ENCODE measurements around the gene GABRB3. TPM values are rescaled to one million over a fixed set of nuclear protein-coding genes. Genes with fewer than 3 reads are reported as not detected.

The GABRB3 gene
- polyA plus RNA-seq, 3 donors = not detected

DNA sequence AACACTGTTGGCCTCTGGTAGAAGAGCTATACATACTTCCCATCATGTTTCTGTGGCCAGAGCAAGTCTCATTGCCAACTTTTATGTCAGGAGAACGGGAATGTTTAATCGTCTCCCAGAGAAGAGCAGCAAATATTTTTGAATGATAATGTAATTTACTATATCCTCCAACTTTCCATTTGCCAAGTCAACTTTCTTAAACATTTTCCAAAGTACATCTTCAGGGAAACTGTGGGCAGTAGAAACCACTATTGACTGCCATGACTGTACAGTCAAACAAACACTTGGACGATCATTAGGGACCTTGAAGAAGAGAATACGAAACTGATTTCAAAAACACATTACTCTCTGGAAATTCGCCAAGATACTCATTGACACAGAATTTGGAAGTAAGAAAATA lies 201.5 kb downstream of the GABRB3 start:
- Histone ChIP-seq H2AFZ (ENCODE audit: insufficient read depth, low read depth, low read length, poor library complexity, severe bottlenecking) (no peak overlapping the region), H3K27ac (ENCODE audit: low read depth in 1 of 2, low read length in 2 of 2) (no peak overlapping the region), H3K4me1 (ENCODE audit: control insufficient read depth in 1 of 2, insufficient read depth in 2 of 2, low read length in 2 of 2) (no peaks in the 10 kb centered on the region), H3K4me3 (replicated peaks in 1 of 3; ENCODE audit: low read depth in 2 of 3, low read length in 3 of 3) (no peak overlapping the region), H3K4me2 (replicated peaks; ENCODE audit: extremely low read depth, low read length, poor library complexity, severe bottlenecking) (no peak overlapping the region), H3K79me2 (ENCODE audit: insufficient read depth, low read length) (no peaks in the 10 kb centered on the region), H3K36me3 (replicated peaks in 1 of 2; ENCODE audit: control insufficient read depth in 1 of 2, insufficient read depth in 2 of 2, low read length in 2 of 2) (no peaks in the 10 kb centered on the region), H4K20me1 (ENCODE audit: insufficient read depth, low read length) (no peaks in the 10 kb centered on the region), H3K27me3 (ENCODE audit: control insufficient read depth in 2 of 2, insufficient read depth in 2 of 2, low read length in 2 of 2) (no peaks in the 10 kb centered on the region), H3K9me3 (replicated peaks in 1 of 2; ENCODE audit: control insufficient read depth in 1 of 2, insufficient read depth in 1 of 2, low read length in 2 of 2) (peaks cover 27 to 31% of the 10 kb centered on the region in 2 donors), H3K9ac (ENCODE audit: insufficient read depth, low read length, poor library complexity, severe bottlenecking) (no peak overlapping the region)
- no peaks in the 10 kb centered on the region for H3K4me1 Mint-ChIP-seq
- no peaks in the 10 kb centered on the region for H3K27me3 Mint-ChIP-seq (ENCODE audit: low read depth in 3 of 3)
- H3K4me3 Mint-ChIP-seq = no peak overlapping the region
- TF ChIP-seq CTCF (IDR thresholded peaks at IDR 0.05) = no peak
- intact Hi-C loops (cut with micrococcal nuclease) = no loop called here
- peaks cover 2 to 31% (median 16%) of the 10 kb centered on the region in 7 donors for H3K9me3 Mint-ChIP-seq
- DNase-seq = no peak
- no peak overlapping the region for H3K27ac Mint-ChIP-seq
- H3K36me3 Mint-ChIP-seq = no peaks in the 10 kb centered on the region
- no CpG with 5 or more reads among the region's 5 CpGs for WGBS (ENCODE audit: insufficient coverage)

DNA sequence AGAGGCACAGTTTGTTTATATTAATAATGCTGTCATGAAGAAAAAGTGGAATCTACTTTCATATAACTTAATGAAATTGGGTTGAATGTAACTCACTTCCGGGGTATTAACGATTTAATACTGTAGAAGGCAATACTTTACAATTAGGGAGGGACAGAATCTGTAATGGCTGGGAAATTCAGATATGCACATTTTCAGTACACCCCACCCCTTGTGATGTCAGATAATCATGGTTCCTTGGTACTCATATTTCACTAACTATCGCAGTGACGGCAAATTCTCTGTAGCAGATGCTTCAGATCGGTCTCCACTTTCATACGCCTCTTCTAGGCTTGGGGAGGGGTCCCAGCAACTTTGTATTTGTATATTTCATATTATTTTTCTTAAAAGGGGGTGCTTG lies 207.3 kb downstream of the GABRB3 start:
- H4K20me1 ChIP-seq (ENCODE audit: insufficient read depth, low read length) = no peaks in the 10 kb centered on the region
- intact Hi-C loops (cut with micrococcal nuclease) = no loop called here
- no peak overlapping the region for H3K27ac ChIP-seq (ENCODE audit: low read depth in 1 of 2, low read length in 2 of 2)
- Mint-ChIP-seq H3K27ac (no peak overlapping the region), H3K4me1 (no peaks in the 10 kb centered on the region), H3K27me3 (ENCODE audit: low read depth in 3 of 3) (no peaks in the 10 kb centered on the region), H3K9me3 (peaks cover 0 to 28% (median 19%) of the 10 kb centered on the region in 7 donors), H3K4me3 (no peak overlapping the region), H3K36me3 (no peaks in the 10 kb centered on the region)
- no peak overlapping the region for H3K4me2 ChIP-seq (replicated peaks; ENCODE audit: extremely low read depth, low read length, poor library complexity, severe bottlenecking)
- peaks cover 38 to 41% of the 10 kb centered on the region in 2 donors for H3K9me3 ChIP-seq (replicated peaks in 1 of 2; ENCODE audit: control insufficient read depth in 1 of 2, insufficient read depth in 1 of 2, low read length in 2 of 2)
- no peak for TF ChIP-seq CTCF (IDR thresholded peaks at IDR 0.05)
- H3K36me3 ChIP-seq (replicated peaks in 1 of 2; ENCODE audit: control insufficient read depth in 1 of 2, insufficient read depth in 2 of 2, low read length in 2 of 2) = no peaks in the 10 kb centered on the region
- H3K79me2 ChIP-seq (ENCODE audit: insufficient read depth, low read length) = no peaks in the 10 kb centered on the region
- H3K4me1 ChIP-seq (ENCODE audit: control insufficient read depth in 1 of 2, insufficient read depth in 2 of 2, low read length in 2 of 2) = no peaks in the 10 kb centered on the region
- no peaks in the 10 kb centered on the region for H3K27me3 ChIP-seq (ENCODE audit: control insufficient read depth in 2 of 2, insufficient read depth in 2 of 2, low read length in 2 of 2)
- no peak overlapping the region for H3K9ac ChIP-seq (ENCODE audit: insufficient read depth, low read length, poor library complexity, severe bottlenecking)
- no peak overlapping the region for H3K4me3 ChIP-seq (replicated peaks in 1 of 3; ENCODE audit: low read depth in 2 of 3, low read length in 3 of 3)
- no peak for DNase-seq
- WGBS (ENCODE audit: insufficient coverage) = no CpG with 5 or more reads among the region's 6 CpGs
- H2AFZ ChIP-seq (ENCODE audit: insufficient read depth, low read depth, low read length, poor library complexity, severe bottlenecking) = no peak overlapping the region

Measured in CD14-positive monocyte (primary cell).